Hepatocyte (in vitro differentiated cells): ENCODE data around the gene SRPRB. TPM values are rescaled to one million over a fixed set of nuclear protein-coding genes. Genes with fewer than 3 reads are reported as not detected.

Source experiments
- DNase-seq: peaks from one replicate; pipeline ENCODE4 v3.0.0-alpha.2; 2016; ENCODE audit warnings: low spot score
- H2AFZ ChIP-seq: fragments of 200-600 bp; sonication (generic); 2 replicates; pipeline ENCODE4 v1.6.0; 2016; ENCODE audit warnings: antibody characterized with exemption, mild to moderate bottlenecking
- H3K27ac ChIP-seq: fragments of 200-600 bp; sonication (generic); 2 replicates; pipeline ENCODE4 v1.5.1; 2016; ENCODE audit warnings: mild to moderate bottlenecking
- H3K27me3 ChIP-seq: fragments of 200-600 bp; sonication (generic); 2 replicates; pipeline ENCODE4 v1.6.1; 2016
- H3K36me3 ChIP-seq: fragments of 200-600 bp; sonication (generic); replicated peaks from 2 replicates; pipeline ENCODE4 v1.5.1; 2016; ENCODE audit warnings: low read depth; ENCODE audit not compliant: insufficient read depth
- H3K4me1 ChIP-seq: fragments of 200-600 bp; sonication (generic); 2 replicates; pipeline ENCODE4 v1.5.1; 2016; ENCODE audit warnings: mild to moderate bottlenecking, moderate library complexity; ENCODE audit not compliant: insufficient read depth
- H3K4me2 ChIP-seq: fragments of 200-600 bp; sonication (generic); 2 replicates; pipeline ENCODE4 v1.6.0; 2016
- H3K4me3 ChIP-seq: fragments of 200-600 bp; sonication (generic); 2 replicates; pipeline ENCODE4 v1.5.1; 2016; ENCODE audit warnings: mild to moderate bottlenecking
- H3K79me2 ChIP-seq: fragments of 200-600 bp; sonication (generic); 2 replicates; pipeline ENCODE4 v1.6.0; 2017; ENCODE audit warnings: mild to moderate bottlenecking
- H3K9me2 ChIP-seq: fragments of 200-600 bp; sonication (generic); replicated peaks from 2 replicates; pipeline ENCODE4 v1.6.0; 2017; ENCODE audit warnings: mild to moderate bottlenecking; ENCODE audit not compliant: insufficient read depth
- H3K9me3 ChIP-seq: fragments of 200-600 bp; sonication (generic); 2 replicates; pipeline ENCODE4 v1.5.1; 2016; ENCODE audit warnings: low read depth, mild to moderate bottlenecking
- H4K20me1 ChIP-seq: fragments of 200-600 bp; sonication (generic); 2 replicates; pipeline ENCODE4 v1.6.0; 2016; ENCODE audit warnings: mild to moderate bottlenecking; ENCODE audit not compliant: insufficient read depth, poor library complexity, severe bottlenecking
- CTCF ChIP-seq: fragments of 200-600 bp; sonication (generic); IDR thresholded peaks from 2 replicates; pipeline ENCODE4 v1.5.1; 2016; ENCODE audit warnings: antibody characterized with exemption, mild to moderate bottlenecking; ENCODE audit not compliant: poor library complexity
- EZH2 ChIP-seq: fragments of 200-600 bp; sonication (generic); IDR thresholded peaks from 2 replicates; pipeline ENCODE4 v1.6.1; 2016; ENCODE audit warnings: antibody characterized with exemption, mild to moderate bottlenecking, borderline replicate concordance
- EZH2phosphoT487 ChIP-seq: fragments of 200-600 bp; sonication (generic); IDR thresholded peaks from one replicate; pipeline ENCODE4 v1.6.1; 2018; ENCODE audit warnings: antibody characterized with exemption, mild to moderate bottlenecking, low read depth, moderate library complexity; ENCODE audit not compliant: unreplicated experiment, severe bottlenecking
- WGBS: methylation state at CpG from one replicate; pipeline ENCODE4 v1.1.6; 2016; ENCODE audit warnings: low lambda C conversion rate; ENCODE audit errors: missing lambda C conversion rate; 5-methylcytosine and 5-hydroxymethylcytosine counted together
- polyA plus RNA-seq: library from polyadenylated mRNA; unstranded; fragments of >200 nt; fragmentation: Nextera tagmentation; extraction: Ambion mirVana; gene quantifications from 2 replicates; pipeline ENCODE4 v1.2.1, GENCODE V29; 2016
- total RNA-seq: library from RNA; depleted of rRNA; stranded (reverse); fragments of >200 nt; gene quantifications from 2 replicates; pipeline ENCODE4 v1.2.3, GENCODE V29; 2014

Gene SRPRB
- total and polyA plus RNA-seq, 2 experiments from 2014 or later, result 94.4 to 129 TPM

- Histone ChIP-seq H3K79me2 (no peaks in the 10 kb centered on the region), H3K4me2 (no peak overlapping the region), H3K9me3 (no peaks in the 10 kb centered on the region), H3K27me3 (no peaks in the 10 kb centered on the region), H3K4me1 (no peaks in the 10 kb centered on the region), H3K9me2 (no peaks in the 10 kb centered on the region), H3K36me3 (no peaks in the 10 kb centered on the region), H2AFZ (no peak overlapping the region), H3K27ac (no peak overlapping the region), H3K4me3 (no peak overlapping the region), H4K20me1 (no peaks in the 10 kb centered on the region)
- 82% methylated on average over 10 of the region's 10 CpGs for WGBS
- TF ChIP-seq EZH2phosphoT487 (no peak), CTCF (no peak), EZH2 (no peak)
- DNase-seq, result no peak
Observed at GRCh38 chr3:133832802-133833144, 27.2 kb downstream of the SRPRB start.

- no peaks in the 10 kb centered on the region for H3K9me3 ChIP-seq
- TF ChIP-seq EZH2phosphoT487, result no peak
- no peak for TF ChIP-seq EZH2
- no peaks in the 10 kb centered on the region for H4K20me1 ChIP-seq
- no peak for DNase-seq
- no peak overlapping the region for H3K4me2 ChIP-seq
- H3K9me2 ChIP-seq, result no peaks in the 10 kb centered on the region
- H3K4me3 ChIP-seq, result no peak overlapping the region
- no peaks in the 10 kb centered on the region for H3K79me2 ChIP-seq
- 90% methylated on average over 5 of the region's 5 CpGs for WGBS
- H2AFZ ChIP-seq, result no peak overlapping the region
- H3K4me1 ChIP-seq, result no peaks in the 10 kb centered on the region
- H3K27ac ChIP-seq, result no peak overlapping the region
- no peaks in the 10 kb centered on the region for H3K36me3 ChIP-seq
- no peaks in the 10 kb centered on the region for H3K27me3 ChIP-seq
Observed at GRCh38 chr3:133833267-133833666, 27.7 kb downstream of the SRPRB start.

GRCh38 chr3:133833880-133834620, 28.4 kb downstream of the SRPRB start:
- Histone ChIP-seq H3K27me3 (no peaks in the 10 kb centered on the region), H4K20me1 (no peaks in the 10 kb centered on the region), H3K36me3 (no peaks in the 10 kb centered on the region), H2AFZ (no peak overlapping the region), H3K79me2 (no peaks in the 10 kb centered on the region), H3K4me1 (no peaks in the 10 kb centered on the region), H3K9me3 (no peaks in the 10 kb centered on the region), H3K9me2 (no peaks in the 10 kb centered on the region), H3K4me2 (no peak overlapping the region), H3K4me3 (no peak overlapping the region), H3K27ac (no peak overlapping the region)
- 92% methylated on average over 13 of the region's 13 CpGs for WGBS
- no peak for TF ChIP-seq EZH2phosphoT487
- DNase-seq, result no peak

- Histone ChIP-seq H3K4me1 (no peaks in the 10 kb centered on the region), H3K4me3 (no peak overlapping the region), H4K20me1 (no peaks in the 10 kb centered on the region), H3K36me3 (no peaks in the 10 kb centered on the region), H3K79me2 (no peaks in the 10 kb centered on the region), H3K9me2 (no peaks in the 10 kb centered on the region), H3K9me3 (no peaks in the 10 kb centered on the region), H3K4me2 (no peak overlapping the region), H3K27me3 (no peaks in the 10 kb centered on the region), H2AFZ (no peak overlapping the region), H3K27ac (no peak overlapping the region)
- no peak for DNase-seq
- 91% methylated on average over 14 of the region's 14 CpGs for WGBS
- TF ChIP-seq CTCF (no peak), EZH2 (no peak), EZH2phosphoT487 (no peak)
Observed at GRCh38 chr3:133834621-133835417, 29.2 kb downstream of the SRPRB start.
